ENCODE results near the gene RCAN3.
"Not testable (repeated sequence)": the region's sequence is repeated elsewhere in the genome, so short reads cannot be mapped to it uniquely, and the experiment has no call there.

RCAN3 gene

GRCh38 chr1:24514946-24515345, 12.3 kb downstream of the RCAN3 start:
- DNase-seq, result no peak

GRCh38 chr1:24515671-24516209, 13.1 kb downstream of the RCAN3 start:
- DNase-seq, result not testable (repeated sequence)

GRCh38 chr1:24516506-24516905, 13.9 kb downstream of the RCAN3 start:
- no peak for DNase-seq

GRCh38 chr1:24517898-24518297, 15.3 kb downstream of the RCAN3 start:
- DNase-seq, result no peak

GRCh38 chr1:24520282-24520681, 17.6 kb downstream of the RCAN3 start:
- DNase-seq, result not testable (repeated sequence)

- DNase-seq, result no peak
Measured at GRCh38 chr1:24525606-24526005, 23.0 kb downstream of the RCAN3 start.

GRCh38 chr1:24526045-24526444, 23.4 kb downstream of the RCAN3 start:
- no peak for DNase-seq

GRCh38 chr1:24526940-24527542, 24.4 kb downstream of the RCAN3 start:
- DNase-seq, result peak; percentile 61

GRCh38 chr1:24528744-24529143, 26.1 kb downstream of the RCAN3 start:
- DNase-seq, result no peak

GRCh38 chr1:24529292-24529691, 26.7 kb downstream of the RCAN3 start:
- not testable (repeated sequence) for DNase-seq

- peak; percentile 76 for DNase-seq
Measured at GRCh38 chr1:24535021-24535424, 32.4 kb downstream of the RCAN3 start.

- DNase-seq, result no peak
Measured at GRCh38 chr1:24535778-24536177, 33.1 kb downstream of the RCAN3 start.

GRCh38 chr1:24536391-24536840, 33.8 kb downstream of the RCAN3 start:
- peak; percentile 65 for DNase-seq

- DNase-seq, result peak; percentile 39
Measured at GRCh38 chr1:24540051-24540905, 37.6 kb downstream of the RCAN3 start.

GRCh38 chr1:24540906-24541710, 38.5 kb downstream of the RCAN3 start:
- peak; percentile 39 for DNase-seq

GRCh38 chr1:24541711-24542346, 39.2 kb downstream of the RCAN3 start:
- DNase-seq, result peak; percentile 26

- DNase-seq, result no peak
Measured at GRCh38 chr1:24544239-24544638, 41.6 kb downstream of the RCAN3 start.

- no peak for DNase-seq
Measured at GRCh38 chr1:24545662-24546061, 43.0 kb downstream of the RCAN3 start.

- no peak for DNase-seq
Measured at GRCh38 chr1:24547195-24547594, 44.6 kb downstream of the RCAN3 start.

- DNase-seq, result no peak
Measured at GRCh38 chr1:24548070-24548469, 45.4 kb downstream of the RCAN3 start.

- not testable (repeated sequence) for DNase-seq
Measured at GRCh38 chr1:24549210-24549609, 46.6 kb downstream of the RCAN3 start.

- DNase-seq, result no peak
Measured at GRCh38 chr1:24551290-24551959, 48.8 kb downstream of the RCAN3 start.
